IMR-90 (cell line): ENCODE measurements around the gene AMER2. TPM values are rescaled to one million over a fixed set of nuclear protein-coding genes. Genes with fewer than 3 reads are reported as not detected.

Experiments
- ATAC-seq: fragments of 200-7000 bp; cut with Tn5 transposase; 2 replicates; pipeline ENCODE4 v1.9.1; 2020; ENCODE audit warnings: low read depth, mild to moderate bottlenecking, moderate library complexity
- BruUV-seq: library from RNA; stranded (reverse); fragments of 400-500 nt; replicated peaks from 2 replicates; lab custom pipeline; 2021; lab: Mats Ljungman, UMichigan
- CTCF ChIA-PET: fragments of 300-600 bp; formaldehyde crosslinking; extraction: SDS; loops from one replicate; lab custom pipeline; 2021; ENCODE audit warnings: antibody characterized with exemption; lab: Yijun Ruan, JAX
- POLR2A ChIA-PET: fragments of 300-600 bp; sonication (Branson Sonifier 250); formaldehyde crosslinking; loops from one replicate; lab custom pipeline; 2022; ENCODE audit warnings: antibody characterized with exemption; ENCODE audit not compliant: unreplicated experiment; lab: Charles Lee
- DNase-seq: peaks from one replicate; pipeline ENCODE4 v3.0.0; 2013
- H2AFZ ChIP-seq: replicated peaks from 2 replicates; pipeline ENCODE3; 2013; ENCODE audit warnings: low read length, mild to moderate bottlenecking; ENCODE audit not compliant: poor library complexity
- H2AK5ac ChIP-seq: 2 replicates; pipeline ENCODE4 v1.6.1; 2013; ENCODE audit warnings: low read depth, low read length, inconsistent platforms
- H2AK9ac ChIP-seq: replicated peaks from 2 replicates; pipeline ENCODE3; 2013; ENCODE audit warnings: mild to moderate bottlenecking, low read depth, low read length, moderate library complexity; ENCODE audit not compliant: poor library complexity
- H2BK120ac ChIP-seq: 2 replicates; pipeline ENCODE4 v1.6.1; 2013; ENCODE audit warnings: low read depth, low read length, inconsistent platforms
- H2BK15ac ChIP-seq: 3 replicates; pipeline ENCODE4 v1.6.1; 2013; ENCODE audit warnings: low read depth, low read length, inconsistent platforms
- H2BK20ac ChIP-seq: 2 replicates; pipeline ENCODE4 v1.6.1; 2013; ENCODE audit warnings: low read depth, mild to moderate bottlenecking, inconsistent platforms, low read length, moderate library complexity
- H2BK5ac ChIP-seq: 2 replicates; pipeline ENCODE4 v1.6.1; 2013; ENCODE audit warnings: mild to moderate bottlenecking, low read depth, low read length, inconsistent platforms; ENCODE audit not compliant: poor library complexity, severe bottlenecking
- H3K14ac ChIP-seq: replicated peaks from 2 replicates; pipeline ENCODE4 v1.6.1; 2013; ENCODE audit warnings: low read depth, low read length, inconsistent platforms
- H3K18ac ChIP-seq: 2 replicates; pipeline ENCODE4 v1.6.1; 2013; ENCODE audit warnings: low read depth, low read length, control low read depth
- H3K23ac ChIP-seq: 2 replicates; pipeline ENCODE4 v1.6.1; 2013; ENCODE audit warnings: low read depth, low read length, inconsistent platforms
- H3K27ac ChIP-seq: 2 replicates; pipeline ENCODE4 v1.5.1; 2013; ENCODE audit warnings: mild to moderate bottlenecking, control low read depth, low read length; ENCODE audit not compliant: insufficient read depth
- H3K27me3 ChIP-seq: 2 replicates; pipeline ENCODE4 v1.6.1; 2013; ENCODE audit warnings: low read length; ENCODE audit not compliant: control insufficient read depth, insufficient read depth
- H3K36me3 ChIP-seq: 2 replicates; pipeline ENCODE4 v1.6.1; 2013; ENCODE audit warnings: low read length, mixed read lengths; ENCODE audit not compliant: control insufficient read depth, insufficient read depth
- H3K4ac ChIP-seq: 2 replicates; pipeline ENCODE4 v1.6.1; 2013; ENCODE audit warnings: low read depth, low read length, inconsistent platforms
- H3K4me1 ChIP-seq: 2 replicates; pipeline ENCODE4 v1.6.1; 2013; ENCODE audit warnings: low read length, mixed read lengths; ENCODE audit not compliant: control insufficient read depth, insufficient read depth
- H3K4me2 ChIP-seq: 2 replicates; pipeline ENCODE4 v1.6.1; 2013; ENCODE audit warnings: low read depth, mild to moderate bottlenecking, control low read depth, low read length, moderate library complexity
- H3K4me3 ChIP-seq: 2 replicates; pipeline ENCODE4 v1.5.1; 2013; ENCODE audit warnings: low read depth, mild to moderate bottlenecking, control low read depth, low read length, moderate library complexity; ENCODE audit not compliant: insufficient read depth
- H3K56ac ChIP-seq: 2 replicates; pipeline ENCODE4 v1.6.1; 2013; ENCODE audit warnings: low read length, inconsistent platforms; ENCODE audit not compliant: insufficient read depth; ENCODE audit errors: extremely low read depth
- H3K79me1 ChIP-seq, 2 experiments: 2 replicates each; pipeline ENCODE4 v1.6.1; 2013; ENCODE audit warnings: low read length in 2 of 2, inconsistent platforms in 1 of 2, low read depth in 1 of 2
- H3K9ac ChIP-seq: 2 replicates; pipeline ENCODE4 v1.6.1; 2013; ENCODE audit warnings: low read depth, low read length, control low read depth
- H3K9me1 ChIP-seq: 2 replicates; pipeline ENCODE4 v1.6.1; 2013; ENCODE audit warnings: low read length, inconsistent platforms; ENCODE audit not compliant: insufficient read depth
- H3K9me3 ChIP-seq: 2 replicates; pipeline ENCODE4 v1.6.1; 2013; ENCODE audit warnings: low read length; ENCODE audit not compliant: control insufficient read depth, insufficient read depth
- H4K20me1 ChIP-seq: 2 replicates; pipeline ENCODE4 v1.6.1; 2013; ENCODE audit warnings: low read length, inconsistent platforms; ENCODE audit not compliant: insufficient read depth
- H4K5ac ChIP-seq: 2 replicates; pipeline ENCODE4 v1.6.1; 2013; ENCODE audit warnings: mild to moderate bottlenecking, low read depth, low read length, control low read depth
- H4K8ac ChIP-seq, 2 experiments: 2 replicates each; pipeline ENCODE4 v1.6.1; 2013; ENCODE audit warnings: low read depth in 2 of 2, low read length in 2 of 2, control low read depth in 1 of 2, inconsistent platforms in 1 of 2
- H4K91ac ChIP-seq: 2 replicates; pipeline ENCODE4 v1.6.1; 2013; ENCODE audit warnings: low read depth, low read length, inconsistent platforms; ENCODE audit not compliant: insufficient read depth
- CEBPB ChIP-seq: IDR thresholded peaks from 2 replicates; pipeline ENCODE4 v1.6.1; 2012; ENCODE audit warnings: low read depth, low read length, improper control_type of control experiment
- CTCF ChIP-seq: conservative IDR thresholded peaks from 2 replicates; pipeline ENCODE4 v1.5.1; 2012; ENCODE audit warnings: mild to moderate bottlenecking, low read depth, low read length, improper control_type of control experiment
- FOS ChIP-seq: fragments of 150-350 bp; IDR thresholded peaks from 2 replicates; pipeline ENCODE4 v1.6.1; 2016; ENCODE audit warnings: low read depth, low read length
- MAZ ChIP-seq: IDR thresholded peaks from 2 replicates; pipeline ENCODE4 v1.6.1; 2012; ENCODE audit warnings: low read depth, mild to moderate bottlenecking, low read length, improper control_type of control experiment, moderate library complexity, borderline replicate concordance
- MXI1 ChIP-seq: IDR thresholded peaks from 2 replicates; pipeline ENCODE4 v1.6.1; 2012; ENCODE audit warnings: low read depth, mild to moderate bottlenecking, low read length, moderate library complexity, borderline replicate concordance
- RAD21 ChIP-seq: IDR thresholded peaks from 2 replicates; pipeline ENCODE4 v1.6.1; 2012; ENCODE audit warnings: low read length, improper control_type of control experiment
- SMC3 ChIP-seq: fragments of 150-350 bp; IDR thresholded peaks from 2 replicates; pipeline ENCODE4 v1.6.1; 2016; ENCODE audit warnings: low read depth, mild to moderate bottlenecking, antibody characterized with exemption, low read length, moderate library complexity
- WGBS, 2 experiments: methylation state at CpG; one replicate each; pipeline versions ENCODE4 v1.1.5 to v1.1.7; 2013; ENCODE audit warnings: missing lambda C conversion rate in 2 of 2; ENCODE audit not compliant: insufficient read length in 1 of 2; ENCODE audit errors: extremely low coverage in 2 of 2; 5-methylcytosine and 5-hydroxymethylcytosine counted together
- dilution Hi-C: fragments of 300-500 bp; cut with HindIII; formaldehyde crosslinking; loops from one replicate; pipeline ENCODE4 v1.14.3; 2018; ENCODE audit warnings: low sequenced_read_pairs; ENCODE audit not compliant: unreplicated experiment
- in situ Hi-C: fragments of 300-500 bp; cut with MboI; formaldehyde crosslinking; loops from 3 replicates; pipeline ENCODE4 v1.14.3; 2019; ENCODE audit warnings: low sequenced_read_pairs, inconsistent platforms, mixed read lengths
- intact Hi-C: fragments of 100-400 bp; cut with micrococcal nuclease; formaldehyde crosslinking; loops from 2 replicates; pipeline ENCODE4 v1.10.0; 2022
- polyA plus RNA-seq, 3 experiments: library from polyadenylated mRNA; depleted of rRNA; stranded (reverse); fragments of >200 nt; gene quantifications; 2 replicates each; pipeline ENCODE4 v1.2.3, GENCODE V29; 2012; ENCODE audit warnings: low replicate concordance in 1 of 3
- total RNA-seq: library from RNA; depleted of rRNA; stranded (reverse); fragments of >200 nt; gene quantifications from 2 replicates; pipeline ENCODE4 v1.2.3, GENCODE V29; 2012

AMER2 gene
- total and polyA plus RNA-seq, 2 of the 4 experiments (the other 2 are of a cell fraction), result not detected

GRCh38 chr13:25171517-25172302, at the start of gene AMER2 (continued):
- TF ChIP-seq FOS (no peak), CEBPB (no peak), MXI1 (no peak), SMC3 (no peak), MAZ (no peak), RAD21 (no peak)

- TF ChIP-seq FOS (no peak), CTCF (no peak)
- H3K56ac ChIP-seq, result no peak overlapping the region
- H3K14ac ChIP-seq, result no peak overlapping the region
- H3K23ac ChIP-seq, result no peak overlapping the region
- no peak overlapping the region for H4K91ac ChIP-seq
- no peaks in the 10 kb centered on the region for H3K79me1 ChIP-seq
- H3K4me2 ChIP-seq, result no peak overlapping the region
- ChIA-PET POLR2A (no interaction called here), CTCF (no interaction called here)
- no peak overlapping the region for H4K5ac ChIP-seq
- no TSS peak for BruUV-seq
- H2BK5ac ChIP-seq, result no peak overlapping the region
- H3K4me3 ChIP-seq, result no peak overlapping the region
- no peak overlapping the region for H2BK15ac ChIP-seq
- H3K9me3 ChIP-seq, result no peaks in the 10 kb centered on the region
- no peak overlapping the region for H3K4ac ChIP-seq
- intact Hi-C loops (no loop called here), in situ Hi-C loops (no loop called here), dilution Hi-C loops (no loop called here)
- no peak overlapping the region for H2AFZ ChIP-seq
- H2BK120ac ChIP-seq, result no peak overlapping the region
- H3K4me1 ChIP-seq, result no peaks in the 10 kb centered on the region
- no CpG with 5 or more reads among the region's 5 CpGs for WGBS, 2 experiments
- H3K9ac ChIP-seq, result no peak overlapping the region
- no peaks in the 10 kb centered on the region for H3K9me1 ChIP-seq
- no peaks in the 10 kb centered on the region for H3K36me3 ChIP-seq
- peaks cover 4% of the 10 kb centered on the region for H3K27me3 ChIP-seq
- H3K18ac ChIP-seq, result no peak overlapping the region
- no peak overlapping the region for H2AK5ac ChIP-seq
- H2AK9ac ChIP-seq, result no peak overlapping the region
- no peak for DNase-seq
- no peak overlapping the region for H2BK20ac ChIP-seq
- no peak overlapping the region for H4K8ac ChIP-seq
- H4K20me1 ChIP-seq, result no peaks in the 10 kb centered on the region
- H3K27ac ChIP-seq, result no peak overlapping the region
- ATAC-seq, result no peak
These were observed 45.9 kb upstream of the AMER2 start for GRCh38 chr13:25218019-25218418.
